B cell (primary cell): ENCODE results near the gene SMIM10L2A. TPM values are rescaled to one million over a fixed set of nuclear protein-coding genes. Genes with fewer than 3 reads are reported as not detected.

Experiments used
- ATAC-seq: fragments of 200-7000 bp; cut with Tn5 transposase; one replicate; pipeline ENCODE4 v1.10.0; 2021; ENCODE audit warnings: low read depth, mild to moderate bottlenecking, moderate number of reproducible peaks, moderate library complexity
- CTCF ChIA-PET: fragments of 350-600 bp; sonication (Branson Sonifier 250); formaldehyde crosslinking; loops from one replicate; lab custom pipeline; 2021; ENCODE audit warnings: antibody characterized with exemption, inconsistent platforms; lab: Charles Lee
- POLR2A ChIA-PET: fragments of 350-600 bp; sonication (Branson Sonifier 250); formaldehyde crosslinking; loops from one replicate; lab custom pipeline; 2021; ENCODE audit warnings: antibody characterized with exemption; lab: Charles Lee
- DNase-seq: peaks from one replicate; pipeline ENCODE4 v3.0.0; 2013
- H2AFZ ChIP-seq: 2 replicates; pipeline ENCODE4 v1.6.1; 2012; ENCODE audit warnings: mild to moderate bottlenecking, low read depth, low read length; ENCODE audit not compliant: insufficient read depth, poor library complexity, severe bottlenecking
- H3K27ac ChIP-seq, 2 donors: 1 replicate in 1 of 2; 2 replicates in 1 of 2; pipeline ENCODE4 v1.5.1; 2012 to 2013; ENCODE audit warnings: low read length in 2 of 2, mild to moderate bottlenecking in 2 of 2, moderate library complexity in 1 of 2
- H3K27me3 ChIP-seq, 4 experiments: fragments of 200-600 bp in 1 of 4; sonication (generic) in 1 of 4; replicated peaks in 1 of 4; 1 replicate in 2 of 4; 2 replicates in 2 of 4; pipeline versions ENCODE4 v1.6.1 to v1.7.0; 2013 to 2016; ENCODE audit warnings: low read length in 3 of 4, mild to moderate bottlenecking in 2 of 4, mixed read lengths in 1 of 4, moderate library complexity in 1 of 4; ENCODE audit not compliant: insufficient read depth in 4 of 4, control insufficient read depth in 3 of 4; ENCODE audit errors: control extremely low read depth in 1 of 4
- H3K36me3 ChIP-seq, 2 experiments: replicated peaks in 1 of 2; 1 replicate in 1 of 2; 2 replicates in 1 of 2; pipeline versions ENCODE4 v1.6.1 to v1.7.1; 2013; ENCODE audit warnings: low read length in 1 of 2; ENCODE audit not compliant: insufficient read depth in 2 of 2, control insufficient read depth in 1 of 2; ENCODE audit errors: control extremely low read depth in 1 of 2, extremely low read depth in 1 of 2
- H3K4me1 ChIP-seq, 2 donors: fragments of 200-600 bp in 1 of 2; sonication (generic) in 1 of 2; 1 replicate in 1 of 2; 2 replicates in 1 of 2; pipeline versions ENCODE4 v1.5.1 to v1.6.1; 2013 to 2017; ENCODE audit warnings: low read length in 2 of 2; ENCODE audit not compliant: control insufficient read depth in 2 of 2, insufficient read depth in 2 of 2
- H3K4me2 ChIP-seq: replicated peaks from 2 replicates; pipeline ENCODE3; 2012; ENCODE audit warnings: mild to moderate bottlenecking, low read depth, low read length; ENCODE audit not compliant: poor library complexity, severe bottlenecking
- H3K4me3 ChIP-seq, 5 experiments: fragments of 200-600 bp in 1 of 5; sonication (generic) in 1 of 5; 1 replicate in 3 of 5; 2 replicates in 2 of 5; pipeline versions ENCODE4 v1.5.1 to v1.7.0; 2011 to 2016; ENCODE audit warnings: low read length in 4 of 5, mild to moderate bottlenecking in 4 of 5, low read depth in 2 of 5, control low read depth in 1 of 5, moderate library complexity in 1 of 5; ENCODE audit not compliant: insufficient read depth in 1 of 5; ENCODE audit errors: control extremely low read depth in 1 of 5, extremely low read depth in 1 of 5
- H3K79me2 ChIP-seq: fragments of 200-600 bp; sonication (generic); one replicate; pipeline ENCODE4 v1.6.0; 2016; ENCODE audit warnings: low read length; ENCODE audit not compliant: control insufficient read depth, insufficient read depth
- H3K9ac ChIP-seq: fragments of 200-600 bp; sonication (generic); 2 replicates; pipeline ENCODE4 v1.6.1; 2017; ENCODE audit warnings: mild to moderate bottlenecking, low read length, moderate library complexity
- H3K9me3 ChIP-seq, 3 donors: one replicate each; pipeline versions ENCODE4 v1.6.1 to v1.7.1; 2013; ENCODE audit warnings: low read length in 2 of 3; ENCODE audit not compliant: control insufficient read depth in 2 of 3, insufficient read depth in 1 of 3; ENCODE audit errors: control extremely low read depth in 1 of 3
- H4K20me1 ChIP-seq: 2 replicates; pipeline ENCODE4 v1.6.0; 2012; ENCODE audit warnings: mild to moderate bottlenecking, low read length; ENCODE audit not compliant: insufficient read depth, control insufficient read depth, poor library complexity, severe bottlenecking
- H3K27ac Mint-ChIP-seq: one replicate; pipeline ENCODE4 v1.8.0; 2021; ENCODE audit warnings: mixed read lengths
- H3K27me3 Mint-ChIP-seq: one replicate; pipeline ENCODE4 v1.8.0; 2021; ENCODE audit warnings: mixed read lengths
- H3K4me1 Mint-ChIP-seq: one replicate; pipeline ENCODE4 v1.8.0; 2021; ENCODE audit warnings: mixed read lengths
- H3K4me3 Mint-ChIP-seq: one replicate; pipeline ENCODE4 v1.8.0; 2021; ENCODE audit warnings: mixed read lengths
- H3K9me3 Mint-ChIP-seq: one replicate; pipeline ENCODE4 v1.8.0; 2022; ENCODE audit warnings: mixed read lengths; ENCODE audit not compliant: insufficient read depth
- CTCF ChIP-seq: fragments of 200-600 bp; IDR thresholded peaks from one replicate; pipeline ENCODE4 v1.8.0; 2022; ENCODE audit warnings: antibody characterized with exemption, mild to moderate bottlenecking
- EZH2 ChIP-seq: IDR thresholded peaks from 2 replicates; pipeline ENCODE4 v1.6.1; 2012; ENCODE audit warnings: borderline replicate concordance, low read depth, mild to moderate bottlenecking, moderate library complexity, low read length; ENCODE audit not compliant: insufficient read depth, poor library complexity, severe bottlenecking
- WGBS: methylation state at CpG from one replicate; pipeline ENCODE4 v1.1.5; 2013; ENCODE audit warnings: missing lambda C conversion rate; ENCODE audit not compliant: insufficient coverage; 5-methylcytosine and 5-hydroxymethylcytosine counted together
- intact Hi-C: fragments of 100-400 bp; cut with micrococcal nuclease; formaldehyde crosslinking; loops from one replicate; pipeline ENCODE4 v1.10.0; 2022
- polyA plus RNA-seq: library from polyadenylated mRNA; depleted of rRNA; stranded (reverse); fragments of >200 nt; gene quantifications from 2 replicates; pipeline ENCODE4 v1.2.3, GENCODE V29; 2012
- total RNA-seq, 2 donors: library from RNA; stranded (reverse); fragments of 120-200 nt in 1 of 2; gene quantifications; 1 replicate in 1 of 2; 2 replicates in 1 of 2; pipeline versions ENCODE4 v1.2.3 to v1.2.4, GENCODE V29; 2013 to 2022

SMIM10L2A gene
- total and polyA plus RNA-seq, 2 donors (not counting 1 experiment from before 2014, with no cell fraction given) = 0.25 to 0.76 TPM

DNA sequence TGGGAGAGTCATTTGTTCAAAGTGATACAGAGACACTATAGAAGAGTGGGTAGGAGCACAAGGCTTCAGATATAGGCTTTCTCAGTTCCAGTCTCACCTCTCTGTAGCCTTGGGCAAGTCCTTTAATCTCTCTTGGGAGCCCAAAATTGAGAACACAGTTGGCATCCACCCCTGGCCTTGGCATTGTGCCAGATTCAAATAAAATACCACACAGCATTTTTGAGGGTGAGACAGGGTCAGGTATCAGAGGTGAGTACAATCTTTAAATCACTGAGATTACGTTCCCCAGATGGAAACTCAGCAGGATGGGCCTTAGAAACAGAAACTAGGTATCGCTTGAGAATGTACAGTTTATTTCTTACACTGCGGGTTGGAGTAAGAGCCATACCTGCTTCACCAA is 25.2 kb upstream of the SMIM10L2A start:
- H3K27me3 Mint-ChIP-seq = peaks cover 4% of the 10 kb centered on the region
- Histone ChIP-seq H4K20me1 (no peaks in the 10 kb centered on the region), H2AFZ (no peak overlapping the region), H3K27ac (no peak overlapping the region), H3K27me3 (no peaks in the 10 kb centered on the region), H3K4me1 (no peaks in the 10 kb centered on the region), H3K9ac (no peak overlapping the region), H3K4me2 (no peak overlapping the region), H3K36me3 (no peaks in the 10 kb centered on the region), H3K4me3 (no peak overlapping the region), H3K9me3 (no peaks in the 10 kb centered on the region), H3K79me2 (no peaks in the 10 kb centered on the region)
- no peaks in the 10 kb centered on the region for H3K9me3 Mint-ChIP-seq
- TF ChIP-seq CTCF (no peak), EZH2 (no peak)
- H3K27ac Mint-ChIP-seq = no peak overlapping the region
- DNase-seq (no peak), ATAC-seq (no peak)
- ChIA-PET CTCF (no interaction called here), POLR2A (no interaction called here)
- intact Hi-C loops = no loop called here
- WGBS = no CpG with 5 or more reads among the region's 3 CpGs
- no peak overlapping the region for H3K4me3 Mint-ChIP-seq
- H3K4me1 Mint-ChIP-seq = no peaks in the 10 kb centered on the region

DNA sequence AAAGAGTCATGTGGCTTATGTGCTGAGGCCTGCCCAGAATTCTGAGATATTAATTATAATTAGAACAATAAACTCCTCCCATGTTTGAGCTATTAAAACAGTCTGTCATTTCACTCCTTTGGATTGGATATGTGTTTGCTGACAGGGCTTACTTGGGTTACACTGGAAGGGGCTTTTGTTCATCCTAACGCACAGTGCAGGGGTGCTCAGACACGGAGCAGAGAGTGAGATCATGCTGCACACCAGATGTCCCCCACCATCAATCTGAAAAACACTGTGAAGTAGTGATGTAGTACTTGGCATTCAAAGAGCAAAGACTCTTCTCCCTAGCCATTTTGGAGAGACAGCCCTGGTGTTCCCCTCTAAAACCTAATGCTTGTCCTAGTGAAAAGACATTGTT is 24.1 kb upstream of the SMIM10L2A start:
- Mint-ChIP-seq H3K4me1 (no peaks in the 10 kb centered on the region), H3K4me3 (no peak overlapping the region), H3K9me3 (no peaks in the 10 kb centered on the region), H3K27me3 (peaks cover 6% of the 10 kb centered on the region), H3K27ac (no peak overlapping the region)
- no peak for ATAC-seq
- H3K4me2 ChIP-seq = no peak overlapping the region
- H4K20me1 ChIP-seq = no peaks in the 10 kb centered on the region
- CTCF ChIA-PET = no interaction called here
- no peaks in the 10 kb centered on the region for H3K9me3 ChIP-seq
- no peak for DNase-seq
- H3K27ac ChIP-seq = no peak overlapping the region
- TF ChIP-seq EZH2 (no peak), CTCF (no peak)
- H3K79me2 ChIP-seq = no peaks in the 10 kb centered on the region
- no peaks in the 10 kb centered on the region for H3K27me3 ChIP-seq
- intact Hi-C loops = no loop called here
- no peaks in the 10 kb centered on the region for H3K4me1 ChIP-seq
- H2AFZ ChIP-seq = no peak overlapping the region
- WGBS = no CpG with 5 or more reads among the region's 2 CpGs
- H3K9ac ChIP-seq = no peak overlapping the region
- H3K36me3 ChIP-seq = no peaks in the 10 kb centered on the region
- H3K4me3 ChIP-seq = no peak overlapping the region
- POLR2A ChIA-PET = no interaction called here
